ENCODE results near the gene C11orf68. TPM values are rescaled to one million over a fixed set of nuclear protein-coding genes. Genes with fewer than 3 reads are reported as not detected.
A peak's percentile ranks its signal among the peaks of the same experiment; 100 is the strongest.

C11orf68 gene
- total and polyA plus RNA-seq, 9 of the 15 experiments (the other 6 are each of a cell fraction or from before 2014, with no cell fraction given) = 3.6 to 35.9 (median 12.8) TPM

DNA sequence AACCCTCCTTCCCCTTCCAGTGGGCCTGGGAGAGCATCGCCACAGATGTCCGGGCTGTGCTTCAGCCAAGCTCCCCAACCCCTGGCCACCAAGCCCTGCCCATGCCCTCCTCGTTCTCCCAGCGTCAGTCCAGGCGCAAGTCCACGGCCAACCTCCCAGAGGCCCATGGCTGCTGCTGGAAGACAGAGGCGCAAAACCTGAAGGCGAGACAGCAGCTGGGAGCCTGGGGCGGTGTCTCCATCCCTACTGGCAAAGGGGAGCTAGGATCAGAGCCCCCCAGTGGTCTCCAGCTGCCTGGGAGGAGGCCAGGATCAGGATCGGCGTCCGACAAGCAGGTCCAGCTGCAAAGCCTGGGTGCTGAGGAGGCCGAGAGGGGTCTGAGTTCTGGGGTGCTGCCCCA is 28.3 kb upstream of the C11orf68 start (continued):
- TF ChIP-seq, protein P1, sequence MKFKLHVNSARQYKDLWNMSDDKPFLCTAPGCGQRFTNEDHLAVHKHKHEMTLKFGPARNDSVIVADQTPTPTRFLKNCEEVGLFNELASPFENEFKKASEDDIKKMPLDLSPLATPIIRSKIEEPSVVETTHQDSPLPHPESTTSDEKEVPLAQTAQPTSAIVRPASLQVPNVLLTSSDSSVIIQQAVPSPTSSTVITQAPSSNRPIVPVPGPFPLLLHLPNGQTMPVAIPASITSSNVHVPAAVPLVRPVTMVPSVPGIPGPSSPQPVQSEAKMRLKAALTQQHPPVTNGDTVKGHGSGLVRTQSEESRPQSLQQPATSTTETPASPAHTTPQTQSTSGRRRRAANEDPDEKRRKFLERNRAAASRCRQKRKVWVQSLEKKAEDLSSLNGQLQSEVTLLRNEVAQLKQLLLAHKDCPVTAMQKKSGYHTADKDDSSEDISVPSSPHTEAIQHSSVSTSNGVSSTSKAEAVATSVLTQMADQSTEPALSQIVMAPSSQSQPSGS (CRISPR knock-in tag; IDR thresholded peaks at IDR 0.05) = no peak

DNA sequence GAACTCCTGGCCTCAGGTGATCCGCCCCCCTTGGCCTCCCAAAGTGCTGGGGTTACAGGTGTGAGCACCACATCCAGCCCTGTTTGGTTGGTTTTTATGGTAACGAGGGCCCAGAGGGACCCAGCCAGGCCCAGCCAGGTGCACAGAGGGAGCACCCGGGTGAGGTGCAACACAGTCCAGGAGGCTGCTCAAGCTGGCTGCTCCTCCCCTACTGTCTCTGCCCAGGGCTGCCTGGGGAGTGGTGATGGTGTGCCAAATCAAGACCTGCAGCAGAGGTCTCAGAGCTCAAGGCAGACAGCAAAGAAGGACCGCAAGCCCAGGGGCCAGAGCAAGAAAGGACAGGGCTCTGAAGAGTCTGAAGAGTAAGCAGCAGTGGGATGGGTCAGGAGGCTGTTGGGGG is 27.8 kb upstream of the C11orf68 start:
- FAIRE-seq = no peak
- TF ChIP-seq HDAC1 (IDR thresholded peaks at IDR 0.05) (no peak), TAF9B (IDR thresholded peaks at IDR 0.05; ENCODE audit: partially characterized antibody) (no peak), HMG20B (CRISPR knock-in tag; IDR thresholded peaks at IDR 0.05) (no peak), EWSR1 (IDR thresholded peaks at IDR 0.05; ENCODE audit: borderline replicate concordance, low read depth, partially characterized antibody) (no peak), PTRF (tag; IDR thresholded peaks at IDR 0.05) (no peak), ZNF174 (CRISPR knock-in tag; IDR thresholded peaks at IDR 0.05) (no peak), FOXM1 (IDR thresholded peaks at IDR 0.05; ENCODE audit: low read depth) (no peak), FOXM1 (CRISPR knock-in tag; IDR thresholded peaks at IDR 0.05; ENCODE audit: low read depth) (no peak), ERF (CRISPR knock-in tag; IDR thresholded peaks at IDR 0.05) (no peak), NFIX (CRISPR knock-in tag; IDR thresholded peaks at IDR 0.05; ENCODE audit: low read depth) (no peak), ZFP30 (CRISPR knock-in tag; IDR thresholded peaks at IDR 0.05; ENCODE audit: borderline replicate concordance) (no peak), CBX3 (IDR thresholded peaks at IDR 0.05; ENCODE audit: borderline replicate concordance in 1 of 2, low read length in 2 of 2) (no peak), ZNF57 (CRISPR knock-in tag; IDR thresholded peaks at IDR 0.05) (no peak), USF2 (CRISPR knock-in tag; IDR thresholded peaks at IDR 0.05) (no peak)
- TF ChIP-seq, protein P2, sequence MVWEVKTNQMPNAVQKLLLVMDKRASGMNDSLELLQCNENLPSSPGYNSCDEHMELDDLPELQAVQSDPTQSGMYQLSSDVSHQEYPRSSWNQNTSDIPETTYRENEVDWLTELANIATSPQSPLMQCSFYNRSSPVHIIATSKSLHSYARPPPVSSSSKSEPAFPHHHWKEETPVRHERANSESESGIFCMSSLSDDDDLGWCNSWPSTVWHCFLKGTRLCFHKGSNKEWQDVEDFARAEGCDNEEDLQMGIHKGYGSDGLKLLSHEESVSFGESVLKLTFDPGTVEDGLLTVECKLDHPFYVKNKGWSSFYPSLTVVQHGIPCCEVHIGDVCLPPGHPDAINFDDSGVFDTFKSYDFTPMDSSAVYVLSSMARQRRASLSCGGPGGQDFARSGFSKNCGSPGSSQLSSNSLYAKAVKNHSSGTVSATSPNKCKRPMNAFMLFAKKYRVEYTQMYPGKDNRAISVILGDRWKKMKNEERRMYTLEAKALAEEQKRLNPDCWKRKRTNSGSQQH (CRISPR knock-in tag; IDR thresholded peaks at IDR 0.05) = no peak
- TF ChIP-seq, protein P1 (CRISPR knock-in tag; IDR thresholded peaks at IDR 0.05) = no peak

More for the DNA sequence above, 27.8 kb upstream of the C11orf68 start:
- H3K9me3 ChIP-seq (replicated peaks; ENCODE audit: control insufficient read depth, insufficient read depth, low read depth, low read length) = no peaks in the 10 kb centered on the region
- POLR2A ChIA-PET = interaction anchor here (0.6 to 1.4 kb wide), 10 partner anchors 8 to 648 kb away, joined by 3 to 6 read pairs (median 3); partner anchors contain the start of genes CATSPER1 and FOSL1
- peaks cover 0 to 5% of the 10 kb centered on the region in 2 experiments; a peak in 1 of 5 replicates for H3K27me3 ChIP-seq (ENCODE audit: control insufficient read depth in 2 of 2, insufficient read depth in 2 of 2, low read length in 2 of 2)
- no peak overlapping the region for H3K27ac ChIP-seq (ENCODE audit: extremely low read depth, low read depth, low read length)
- BruUV-seq (replicated peaks) = no TSS peak
- intact Hi-C loops (cut with micrococcal nuclease) = no loop called here
- 0 out of 2 replicates have a peak overlapping the region, but pooled peaks have one; percentile 1 for H2AFZ ChIP-seq (ENCODE audit: low read depth, low read length)
- H3K4me1 ChIP-seq (replicated peaks in 1 of 2; ENCODE audit: control insufficient read depth in 2 of 2, insufficient read depth in 2 of 2, low read length in 2 of 2) = peaks cover 4 to 26% of the 10 kb centered on the region in 2 experiments; a peak in 4 of 5 replicates
- no peaks in the 10 kb centered on the region for H3K36me3 ChIP-seq (ENCODE audit: control insufficient read depth, insufficient read depth, low read length)
- CTCF ChIA-PET (ENCODE audit: low intra/inter-chr PET ratio) = no interaction called here
- no peak; the same call in 2 of the 3 replicates for ATAC-seq
- H3K9ac ChIP-seq (ENCODE audit: insufficient read depth in 1 of 2, low read depth in 2 of 2, low read length in 2 of 2) = peak overlapping the region in 1 of 2 experiments; percentile 79; a peak in 2 of 4 replicates
- H3K4me3 ChIP-seq = no peak overlapping the region
- H4K20me1 ChIP-seq (replicated peaks; ENCODE audit: control insufficient read depth, insufficient read depth, low read length) = 0 out of 2 replicates have a peak, but pooled peaks cover 1% of the 10 kb centered on the region
- in situ Hi-C loops (cut with MboI) = no loop called here
- 22% methylated on average over 3 of the region's 4 CpGs for WGBS (ENCODE audit: insufficient coverage, low coverage, missing lambda C conversion rate)
- no peak overlapping the region for H3K4me2 ChIP-seq (ENCODE audit: insufficient read depth, low read length)
- no peaks in the 10 kb centered on the region for H3K9me1 ChIP-seq (ENCODE audit: control insufficient read depth, insufficient read depth, low read length)
- DNase-seq (ENCODE audit: extremely low read depth in 1 of 4, low spot score in 3 of 4) = no peak
- H3K79me2 ChIP-seq (ENCODE audit: control insufficient read depth, insufficient read depth, low read length) = no peaks in the 10 kb centered on the region
